Heart right ventricle (tissue), 16 donors: ENCODE measurements around the gene MGAT5. TPM values are rescaled to one million over a fixed set of nuclear protein-coding genes. Genes with fewer than 3 reads are reported as not detected.

Experiments
- ATAC-seq, 8 donors: fragments of 200-7000 bp; cut with Tn5 transposase; one replicate each; pipeline ENCODE4 v1.9.1; 2020; ENCODE audit warnings: mild to moderate bottlenecking in 8 of 8, moderate library complexity in 8 of 8, moderate number of reproducible peaks in 1 of 8
- DNase-seq, 2 donors: peaks; one replicate each; pipeline ENCODE4 v3.0.0-alpha.2; 2020
- H3K27ac ChIP-seq, 10 donors: fragments of 200-600 bp; sonication (generic) in 2 of 10; one replicate each; pipeline versions ENCODE4 v1.5.0 to v1.8.0; 2020 to 2022; ENCODE audit warnings: mild to moderate bottlenecking in 3 of 10
- H3K27me3 ChIP-seq, 7 donors: fragments of 200-600 bp; one replicate each; pipeline ENCODE4 v1.8.0; 2021 to 2022; ENCODE audit warnings: mild to moderate bottlenecking in 2 of 7
- H3K36me3 ChIP-seq, 9 donors: fragments of 200-600 bp; sonication (generic) in 1 of 9; one replicate each; pipeline versions ENCODE4 v1.5.0 to v1.8.0; 2020 to 2022; ENCODE audit warnings: mild to moderate bottlenecking in 2 of 9
- H3K4me1 ChIP-seq, 9 donors: fragments of 200-600 bp; sonication (generic) in 1 of 9; one replicate each; pipeline versions ENCODE4 v1.5.0 to v1.8.0; 2020 to 2022; ENCODE audit warnings: mild to moderate bottlenecking in 4 of 9
- H3K4me3 ChIP-seq, 10 donors: fragments of 200-600 bp; sonication (generic) in 2 of 10; one replicate each; pipeline versions ENCODE4 v1.5.0 to v1.8.0; 2020 to 2022; ENCODE audit warnings: mild to moderate bottlenecking in 7 of 10, moderate library complexity in 2 of 10
- H3K9me3 ChIP-seq, 11 donors: fragments of 200-600 bp in 10 of 11; sonication (generic) in 2 of 11; one replicate each; pipeline versions ENCODE4 v1.5.0 to v1.8.0; 2013 to 2022; ENCODE audit warnings: mild to moderate bottlenecking in 2 of 11, control low read depth in 1 of 11, moderate library complexity in 1 of 11
- CTCF ChIP-seq, 9 donors: fragments of 200-600 bp; sonication (generic) in 2 of 9; IDR thresholded peaks; one replicate each; pipeline versions ENCODE4 v1.5.0 to v1.8.0; 2021 to 2022; ENCODE audit warnings: antibody characterized with exemption in 9 of 9, mild to moderate bottlenecking in 5 of 9, moderate library complexity in 1 of 9
- WGBS, 2 donors: extraction: QIAGEN DNeasy Blood & Tissue Kit; methylation state at CpG; one replicate each; pipeline ENCODE4 v1.1.7; 2013; ENCODE audit warnings: inconsistent platforms in 1 of 2; 5-methylcytosine and 5-hydroxymethylcytosine counted together
- intact Hi-C, 10 donors: fragments of 100-400 bp; cut with DNase I; formaldehyde crosslinking; loops; one replicate each; pipeline versions ENCODE4 v1.11.1 to v1.14.2; 2022
- polyA plus RNA-seq, 2 donors: library from polyadenylated mRNA; stranded (reverse); fragments of 200-250 nt; gene quantifications; one replicate each; pipeline ENCODE4 v1.2.3, GENCODE V29; 2013
- total RNA-seq, 10 donors: library from RNA; stranded (reverse); fragmentation: NEBNext Ultra II Directional in 3 of 10; extraction: Animal tissue kit (Norgen Biotek cat#: 25700) in 3 of 10; gene quantifications; one replicate each; pipeline versions ENCODE4 v1.2.1 to v1.2.4, GENCODE V29; 2021 to 2023
- donor health status: Arrhythmogenic right ventricular cardiomyopathy.
- donor health status: ischemic (EF 13 %, LVEDD 7.1; RV severe dilation, severe dysfunction).
- donor health status: healthy with polysubstance abuse.
- donor health status: DM: no; HTN: yes; CAD: no.
- donor health status: DM: no; HTN: no; CAD: no.
- donor health status: ischemic (EF 25% LVEDD 6.9; RV normal size, moderate dysfunction).
- donor health status: ischemic (EF 25% LVEDD 5.7; RV mildly dilated, moderate dysfunction).
- donor health status: healthy.
- donor health status: DM: yes; HTN: yes; CAD: no.
- donor health status: Ischemic cardiomyopathy.
- donor health status: ischemic (EF 35%, LVEDD 5.7; RV mildly dilated, moderate dysfunction).
- donor health status: nonischemic (EF 11% LVEDD 7.7; RV severe dilation, severe dysfunction).
- donor health status: DM: yes; HTN: yes; CAD: no.
- donor health status: PGD.
- donor health status: ischemic (EF 29% LVEDD 5.4; RV normal size, mild dysfunction).
- donor health status: nonischemic (EF 23%, LVEDD 6.1; RV moderate dilation, normal function).

MGAT5 gene
- total and polyA plus RNA-seq, 12 donors = 6.4 to 111 (median 92.2) TPM

- Histone ChIP-seq H3K27me3 (no peaks in the 10 kb centered on the region), H3K4me1 (peaks cover 2 to 87% (median 73%) of the 10 kb centered on the region in 9 donors), H3K36me3 (peaks cover 0 to 23% (median 0%) of the 10 kb centered on the region in 9 donors), H3K27ac (no peak overlapping the region), H3K9me3 (no peaks in the 10 kb centered on the region), H3K4me3 (no peak overlapping the region)
- intact Hi-C loops = loop anchor here in 4 of 10 donors (5.0 to 10.0 kb wide), 3 partner anchors 126 to 366 kb away; no protein-coding TSS in a partner anchor
- TF ChIP-seq CTCF (IDR thresholded peaks at IDR 0.05) = no peak
- WGBS, 2 donors = 87 to 93% methylated on average over 8 of the region's 8 CpGs
- no peak for ATAC-seq
- DNase-seq = no peak
These were observed 2.9 kb upstream of the MGAT5 start for GRCh38 chr2:134250840-134251461.

- WGBS, 2 donors = 67 to 80% methylated on average over 4 of the region's 4 CpGs
- intact Hi-C loops = loop anchor here in 4 of 10 donors (5.0 to 10.0 kb wide), 3 partner anchors 127 to 367 kb away; no protein-coding TSS in a partner anchor
- H3K4me1 ChIP-seq = peaks cover 0 to 74% (median 61%) of the 10 kb centered on the region in 9 donors
- no peak for DNase-seq
- ATAC-seq = no peak
- no peaks in the 10 kb centered on the region for H3K27me3 ChIP-seq
- no peak overlapping the region for H3K27ac ChIP-seq
- no peaks in the 10 kb centered on the region for H3K9me3 ChIP-seq
- H3K4me3 ChIP-seq = no peak overlapping the region
- H3K36me3 ChIP-seq = peaks cover 0 to 27% (median 0%) of the 10 kb centered on the region in 9 donors
- no peak for TF ChIP-seq CTCF (IDR thresholded peaks at IDR 0.05)
These were observed 1.7 kb upstream of the MGAT5 start for GRCh38 chr2:134252092-134252750.

- H3K27ac ChIP-seq = peak overlapping the region in 3 of 10 donors; percentile 0 to 21 (median 17)
- intact Hi-C loops = loop anchor here in 4 of 10 donors (5.0 to 10.0 kb wide), 3 partner anchors 128 to 368 kb away; no protein-coding TSS in a partner anchor
- TF ChIP-seq CTCF (IDR thresholded peaks at IDR 0.05) = no peak
- DNase-seq (no peak), ATAC-seq (no peak)
- no peak overlapping the region for H3K4me3 ChIP-seq
- peaks cover 0 to 27% (median 0%) of the 10 kb centered on the region in 9 donors for H3K36me3 ChIP-seq
- WGBS, 2 donors = 96 to 97% methylated on average over 4 of the region's 4 CpGs
- H3K4me1 ChIP-seq = peaks cover under 1 to 75% (median 69%) of the 10 kb centered on the region in 9 donors
- no peaks in the 10 kb centered on the region for H3K9me3 ChIP-seq
- no peaks in the 10 kb centered on the region for H3K27me3 ChIP-seq
These were observed 661 bp upstream of the MGAT5 start for GRCh38 chr2:134253117-134253704.

GRCh38 chr2:134254824-134255223, 952 bp downstream of the MGAT5 start:
- intact Hi-C loops = loop anchor here in 5 of 10 donors (5.0 to 10.0 kb wide), 4 partner anchors 130 to 370 kb away; no protein-coding TSS in a partner anchor
- no peak for TF ChIP-seq CTCF (IDR thresholded peaks at IDR 0.05)
- Histone ChIP-seq H3K4me1 (peaks cover 10 to 75% (median 70%) of the 10 kb centered on the region in 9 donors), H3K9me3 (no peaks in the 10 kb centered on the region), H3K27ac (no peak overlapping the region), H3K4me3 (no peak overlapping the region), H3K27me3 (no peaks in the 10 kb centered on the region), H3K36me3 (peaks cover 0 to 27% (median 0%) of the 10 kb centered on the region in 9 donors)
- no peak for ATAC-seq
- DNase-seq = no peak
